ENCODE measurements around the gene COBLL1.
"Not testable (repeated sequence)": the region's sequence is repeated elsewhere in the genome, so short reads cannot be mapped to it uniquely, and the experiment has no call there.

Gene COBLL1

GRCh38 chr2:164859906-164860693 lies 18.5 kb upstream of the COBLL1 start:
- not testable (repeated sequence) for DNase-seq

GRCh38 chr2:164859251-164859818 lies 17.7 kb upstream of the COBLL1 start:
- no peak for DNase-seq

- DNase-seq = no peak
Measured at GRCh38 chr2:164852086-164852485, 10.5 kb upstream of the COBLL1 start.

GRCh38 chr2:164850235-164850634 lies 8.6 kb upstream of the COBLL1 start:
- no peak for DNase-seq

- DNase-seq = no peak
Measured at GRCh38 chr2:164849506-164849905, 7.9 kb upstream of the COBLL1 start.

- no peak for DNase-seq
Measured at GRCh38 chr2:164847981-164848741, 6.5 kb upstream of the COBLL1 start.

- no peak for DNase-seq
Measured at GRCh38 chr2:164847291-164847690, 5.7 kb upstream of the COBLL1 start.

GRCh38 chr2:164846276-164846675 lies 4.7 kb upstream of the COBLL1 start:
- no peak for DNase-seq

GRCh38 chr2:164843346-164843911 lies 1.8 kb upstream of the COBLL1 start:
- DNase-seq = no peak

- no peak for DNase-seq
Measured at GRCh38 chr2:164842624-164842966, 972 bp upstream of the COBLL1 start.

GRCh38 chr2:164840930-164841718 lies 499 bp downstream of the COBLL1 start:
- peak; percentile 3 for DNase-seq

GRCh38 chr2:164840458-164840929 lies 1.1 kb downstream of the COBLL1 start:
- DNase-seq = no peak

GRCh38 chr2:164839914-164840457 lies 1.6 kb downstream of the COBLL1 start:
- no peak for DNase-seq

- no peak for DNase-seq
Measured at GRCh38 chr2:164837807-164838206, 3.8 kb downstream of the COBLL1 start.

GRCh38 chr2:164836907-164837306 lies 4.7 kb downstream of the COBLL1 start:
- no peak for DNase-seq

GRCh38 chr2:164835302-164835701 lies 6.3 kb downstream of the COBLL1 start:
- no peak for DNase-seq

- no peak for DNase-seq
Measured at GRCh38 chr2:164831887-164832286, 9.7 kb downstream of the COBLL1 start.

GRCh38 chr2:164831180-164831579 lies 10.4 kb downstream of the COBLL1 start:
- DNase-seq = no peak

- DNase-seq = no peak
Measured at GRCh38 chr2:164826293-164827243, 15.1 kb downstream of the COBLL1 start.

GRCh38 chr2:164824872-164825271 lies 16.8 kb downstream of the COBLL1 start:
- no peak for DNase-seq

- no peak for DNase-seq
Measured at GRCh38 chr2:164823126-164823525, 18.5 kb downstream of the COBLL1 start.

Measured in CD4-positive, alpha-beta T cell treated with Interleukin-17A for 4 hours (primary cell).